Measurements from ENCODE around the gene ZSCAN5A. TPM values are rescaled to one million over a fixed set of nuclear protein-coding genes. Genes with fewer than 3 reads are reported as not detected.
"Not testable (repeated sequence)": the region's sequence is repeated elsewhere in the genome, so short reads cannot be mapped to it uniquely, and the experiment has no call there.

Gene ZSCAN5A
- total and polyA plus RNA-seq, 2 experiments from 2014 or later = 4.2 to 4.4 TPM

DNA sequence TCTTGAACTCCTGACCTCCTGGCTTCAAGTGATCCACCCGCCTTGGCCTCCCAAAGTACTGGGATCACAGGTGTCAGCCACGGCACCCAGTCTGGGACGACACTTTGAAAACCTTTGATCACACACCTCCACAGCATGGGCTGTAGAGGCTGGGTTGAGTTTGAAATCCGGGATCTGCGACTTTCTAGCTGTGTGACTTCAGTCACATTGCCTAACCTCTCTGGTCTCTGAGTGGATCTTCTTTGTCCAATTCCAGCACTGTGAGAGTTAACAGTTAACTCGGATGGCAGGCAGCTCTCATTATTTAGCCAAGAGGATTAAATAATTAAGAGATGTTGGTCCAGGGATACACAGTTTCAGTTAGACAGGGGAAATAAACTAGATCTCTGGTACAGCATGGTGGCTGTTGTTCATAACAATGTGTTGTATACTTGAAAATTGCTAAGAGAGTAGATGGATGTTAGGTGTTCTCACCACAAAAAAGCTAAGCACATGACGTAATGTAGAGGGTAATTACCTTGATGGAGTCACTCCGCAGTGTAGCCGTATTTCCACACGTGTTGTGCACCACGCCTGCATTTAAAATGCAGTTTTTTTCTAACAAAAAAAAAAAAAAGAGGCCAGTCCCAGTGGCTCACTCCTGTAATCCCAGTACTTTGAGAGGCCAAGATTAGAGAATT lies 136.9 kb downstream of the ZSCAN5A start:
- DNase-seq = no peak
- H3K79me2 ChIP-seq (ENCODE audit: insufficient read depth) = no peaks in the 10 kb centered on the region
- TF ChIP-seq EZH2 (IDR thresholded peaks at IDR 0.05; ENCODE audit: insufficient read depth, poor library complexity, severe bottlenecking) = no peak
- TF ChIP-seq EZH2phosphoT487 (IDR thresholded peaks at IDR 0.05; ENCODE audit: insufficient read depth, low read depth) = no peak
- no peaks in the 10 kb centered on the region for H3K9me2 ChIP-seq (ENCODE audit: insufficient read depth)
- peaks cover 4% of the 10 kb centered on the region; the same call in 1 of the 2 replicates for H3K27me3 ChIP-seq (replicated peaks; ENCODE audit: insufficient read depth)
- H3K4me2 ChIP-seq (ENCODE audit: unreplicated experiment) = no peak overlapping the region
- H3K4me1 ChIP-seq (ENCODE audit: insufficient read depth) = no peaks in the 10 kb centered on the region
- in situ Hi-C loops (cut with MboI) = no loop called here
- WGBS, 2 experiments (ENCODE audit: low coverage in 1 of 2, low lambda C conversion rate in 2 of 2, missing lambda C conversion rate in 2 of 2) = 30 to 32% methylated on average over 11 of the region's 11 CpGs
- H3K9me3 ChIP-seq (ENCODE audit: low read depth) = no peaks in the 10 kb centered on the region
- H3K4me3 ChIP-seq = no peak overlapping the region
- no peak overlapping the region for H3K9ac ChIP-seq
- H2AFZ ChIP-seq = no peak overlapping the region
- no peaks in the 10 kb centered on the region for H3K36me3 ChIP-seq (ENCODE audit: low read depth)
- no peaks in the 10 kb centered on the region for H3F3A ChIP-seq (ENCODE audit: insufficient read depth)
- no peak overlapping the region for H3K27ac ChIP-seq
- H4K20me1 ChIP-seq (ENCODE audit: insufficient read depth) = no peaks in the 10 kb centered on the region

DNA sequence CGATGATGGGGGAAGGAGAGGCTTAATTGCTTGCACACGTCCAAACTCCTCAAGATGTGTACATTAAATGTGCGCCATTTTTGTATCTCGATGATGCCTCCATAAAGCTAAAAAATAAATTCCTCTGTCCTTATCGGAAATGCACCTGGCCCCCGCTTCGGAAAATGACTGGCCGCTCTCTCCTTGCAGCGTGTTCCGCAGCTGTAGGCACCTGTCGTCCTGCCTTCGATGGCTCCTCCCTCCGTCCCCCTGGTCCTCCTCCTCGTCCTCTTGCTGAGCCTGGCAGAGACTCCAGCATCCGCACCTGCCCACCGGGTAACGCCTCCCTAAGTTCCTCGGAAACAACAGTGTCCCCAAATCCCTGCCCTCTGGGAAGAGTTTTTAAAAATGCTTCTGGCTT lies 137.8 kb downstream of the ZSCAN5A start:
- Histone ChIP-seq H3K4me2 (ENCODE audit: unreplicated experiment) (no peak overlapping the region), H3K4me1 (ENCODE audit: insufficient read depth) (no peaks in the 10 kb centered on the region), H3K27ac (no peak overlapping the region), H3K27me3 (replicated peaks; ENCODE audit: insufficient read depth) (peaks cover 4% of the 10 kb centered on the region; the same call in 1 of the 2 replicates), H2AFZ (no peak overlapping the region), H3F3A (ENCODE audit: insufficient read depth) (no peaks in the 10 kb centered on the region), H3K9me3 (ENCODE audit: low read depth) (no peaks in the 10 kb centered on the region), H3K9ac (no peak overlapping the region), H4K20me1 (ENCODE audit: insufficient read depth) (no peaks in the 10 kb centered on the region), H3K4me3 (no peak overlapping the region), H3K36me3 (ENCODE audit: low read depth) (no peaks in the 10 kb centered on the region), H3K9me2 (ENCODE audit: insufficient read depth) (no peaks in the 10 kb centered on the region), H3K79me2 (ENCODE audit: insufficient read depth) (no peaks in the 10 kb centered on the region)
- in situ Hi-C loops (cut with MboI) = no loop called here
- TF ChIP-seq EZH2 (IDR thresholded peaks at IDR 0.05; ENCODE audit: insufficient read depth, poor library complexity, severe bottlenecking) (no peak), EZH2phosphoT487 (IDR thresholded peaks at IDR 0.05; ENCODE audit: insufficient read depth, low read depth) (no peak)
- WGBS, 2 experiments (ENCODE audit: low coverage in 1 of 2, low lambda C conversion rate in 2 of 2, missing lambda C conversion rate in 2 of 2) = 62 to 63% methylated on average over 18 of the region's 18 CpGs
- DNase-seq = no peak

DNA sequence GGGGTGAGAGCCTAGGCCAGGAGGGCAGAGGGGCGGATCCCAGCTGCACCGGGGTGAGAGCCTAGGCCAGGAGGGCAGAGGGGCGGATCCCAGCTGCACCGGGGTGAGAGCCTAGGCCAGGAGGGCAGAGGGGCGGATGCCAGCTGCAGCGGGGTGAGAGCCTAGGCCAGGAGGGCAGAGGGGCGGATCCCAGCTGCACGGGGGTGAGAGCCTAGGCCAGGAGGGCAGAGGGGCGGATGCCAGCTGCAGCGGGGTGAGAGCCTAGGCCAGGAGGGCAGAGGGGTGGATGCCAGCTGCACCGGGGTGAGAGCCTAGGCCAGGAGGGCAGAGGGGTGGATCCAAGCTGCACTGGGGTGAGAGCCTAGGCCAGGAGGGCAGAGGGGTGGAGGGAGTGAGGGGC lies 138.3 kb downstream of the ZSCAN5A start:
- H3K9me3 ChIP-seq (ENCODE audit: low read depth); DNase-seq; H3K4me2 ChIP-seq (ENCODE audit: unreplicated experiment); in situ Hi-C loops (cut with MboI); H3K4me3 ChIP-seq; H3K79me2 ChIP-seq (ENCODE audit: insufficient read depth); H3K4me1 ChIP-seq (ENCODE audit: insufficient read depth); H3K27ac ChIP-seq; H3K27me3 ChIP-seq (replicated peaks; ENCODE audit: insufficient read depth); H4K20me1 ChIP-seq (ENCODE audit: insufficient read depth); H3K9ac ChIP-seq; H2AFZ ChIP-seq; H3K9me2 ChIP-seq (ENCODE audit: insufficient read depth); H3K36me3 ChIP-seq (ENCODE audit: low read depth); H3F3A ChIP-seq (ENCODE audit: insufficient read depth): not testable (repeated sequence)
- 63 to 80% methylated on average over 2 to 11 of the region's 11 CpGs for WGBS, 2 experiments (ENCODE audit: low coverage in 1 of 2, low lambda C conversion rate in 2 of 2, missing lambda C conversion rate in 2 of 2)

DNA sequence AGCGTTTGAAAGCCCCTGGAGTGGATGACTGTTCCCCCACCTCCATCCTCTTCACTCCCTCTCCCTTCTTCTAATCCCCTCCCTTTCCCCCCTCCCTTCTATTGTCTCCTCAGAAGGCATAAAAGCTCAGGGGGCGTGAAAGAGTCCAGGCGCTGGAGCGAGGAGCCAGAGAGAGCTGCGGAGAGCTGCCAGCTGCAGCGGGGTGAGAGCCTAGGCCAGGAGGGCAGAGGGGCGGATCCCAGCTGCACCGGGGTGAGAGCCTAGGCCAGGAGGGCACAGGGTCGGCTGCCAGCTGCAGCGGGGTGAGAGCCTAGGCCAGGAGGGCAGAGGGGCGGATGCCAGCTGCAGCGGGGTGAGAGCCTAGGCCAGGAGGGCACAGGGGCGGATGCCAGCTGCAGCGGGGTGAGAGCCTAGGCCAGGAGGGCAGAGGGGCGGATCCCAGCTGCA lies 138.8 kb downstream of the ZSCAN5A start, which contains the start of gene GALP:
TSS of gene GALP (plus strand) at position 148 of the 447 bp plus-strand sequence. CDS start 1,101 bp downstream, outside the sequence.
- H3K9me3 ChIP-seq (ENCODE audit: low read depth); H2AFZ ChIP-seq; DNase-seq; H3K9me2 ChIP-seq (ENCODE audit: insufficient read depth); H3K4me2 ChIP-seq (ENCODE audit: unreplicated experiment); H3K9ac ChIP-seq; H3K4me3 ChIP-seq; H3F3A ChIP-seq (ENCODE audit: insufficient read depth); H3K79me2 ChIP-seq (ENCODE audit: insufficient read depth); H3K4me1 ChIP-seq (ENCODE audit: insufficient read depth); H3K27ac ChIP-seq; in situ Hi-C loops (cut with MboI); H4K20me1 ChIP-seq (ENCODE audit: insufficient read depth); H3K36me3 ChIP-seq (ENCODE audit: low read depth); H3K27me3 ChIP-seq (replicated peaks; ENCODE audit: insufficient read depth): not testable (repeated sequence)
- WGBS, 2 experiments (ENCODE audit: low coverage in 1 of 2, low lambda C conversion rate in 2 of 2, missing lambda C conversion rate in 2 of 2) = 26 to 31% methylated on average over 11 to 15 of the region's 15 CpGs

DNA sequence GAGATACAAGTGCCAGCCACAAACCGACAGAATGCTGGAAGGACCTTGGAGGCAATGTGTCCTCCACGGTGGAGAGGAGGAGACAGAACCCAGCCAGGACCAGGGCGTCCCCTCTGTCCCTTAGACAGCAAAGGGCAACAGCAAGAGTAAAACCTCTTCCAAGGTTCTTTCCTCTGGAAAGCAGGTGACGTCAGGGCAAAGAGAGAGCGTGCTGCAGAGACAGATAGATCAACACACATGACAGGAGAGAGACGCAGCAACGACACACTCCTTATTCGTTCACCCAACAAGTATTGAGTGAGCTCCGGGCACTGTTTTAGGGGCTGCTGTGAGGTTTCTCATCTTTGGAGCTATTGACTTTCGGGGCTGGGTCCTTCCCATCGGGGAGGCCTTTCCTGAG lies 140.1 kb downstream of the ZSCAN5A start:
- WGBS, 2 experiments (ENCODE audit: low coverage in 1 of 2, low lambda C conversion rate in 2 of 2, missing lambda C conversion rate in 2 of 2) = 29 to 36% methylated on average over 11 of the region's 11 CpGs
- in situ Hi-C loops (cut with MboI) = loop anchor here (5.0 kb wide), 1 partner anchor 102 kb away; no protein-coding TSS in a partner anchor
- no peak overlapping the region for H2AFZ ChIP-seq
- H3K27ac ChIP-seq = no peak overlapping the region
- no peak for TF ChIP-seq EZH2 (IDR thresholded peaks at IDR 0.05; ENCODE audit: insufficient read depth, poor library complexity, severe bottlenecking)
- H3K9ac ChIP-seq = no peak overlapping the region
- H3K36me3 ChIP-seq (ENCODE audit: low read depth) = no peaks in the 10 kb centered on the region
- no peaks in the 10 kb centered on the region for H3F3A ChIP-seq (ENCODE audit: insufficient read depth)
- H3K4me2 ChIP-seq (ENCODE audit: unreplicated experiment) = no peak overlapping the region
- H3K9me3 ChIP-seq (ENCODE audit: low read depth) = no peaks in the 10 kb centered on the region
- H3K9me2 ChIP-seq (ENCODE audit: insufficient read depth) = no peaks in the 10 kb centered on the region
- H3K27me3 ChIP-seq (replicated peaks; ENCODE audit: insufficient read depth) = peaks cover 4% of the 10 kb centered on the region; the same call in 1 of the 2 replicates
- H3K4me1 ChIP-seq (ENCODE audit: insufficient read depth) = no peaks in the 10 kb centered on the region
- H3K79me2 ChIP-seq (ENCODE audit: insufficient read depth) = no peaks in the 10 kb centered on the region
- no peak for DNase-seq
- no peak overlapping the region for H3K4me3 ChIP-seq
- H4K20me1 ChIP-seq (ENCODE audit: insufficient read depth) = no peaks in the 10 kb centered on the region

Measured in GM23248 (cell line).